ENCODE results near the gene LCN6.
"Not testable (repeated sequence)": the region's sequence is repeated elsewhere in the genome, so short reads cannot be mapped to it uniquely, and the experiment has no call there.

Gene LCN6

DNA sequence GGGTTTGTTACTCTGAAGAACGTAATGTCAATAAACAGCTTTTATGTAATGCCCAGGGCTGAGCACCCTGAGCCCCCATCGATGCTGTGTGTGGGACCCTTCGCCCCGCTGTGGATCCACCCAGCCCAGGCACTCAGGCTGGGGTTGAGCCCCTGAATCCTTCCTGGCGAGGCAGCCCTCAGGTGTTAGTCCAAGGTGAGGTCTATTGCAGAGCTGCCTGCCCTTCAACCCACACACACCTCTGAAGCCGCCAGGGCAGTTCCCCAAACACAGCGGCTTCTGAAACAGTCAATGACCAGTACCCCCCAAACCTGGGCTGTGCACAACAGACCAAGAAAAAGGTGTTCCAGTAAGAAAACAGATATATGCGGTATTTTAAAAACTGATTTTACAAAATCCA, 24.3 kb downstream of the LCN6 start:
- no peak for DNase-seq (ENCODE audit: low spot score)

DNA sequence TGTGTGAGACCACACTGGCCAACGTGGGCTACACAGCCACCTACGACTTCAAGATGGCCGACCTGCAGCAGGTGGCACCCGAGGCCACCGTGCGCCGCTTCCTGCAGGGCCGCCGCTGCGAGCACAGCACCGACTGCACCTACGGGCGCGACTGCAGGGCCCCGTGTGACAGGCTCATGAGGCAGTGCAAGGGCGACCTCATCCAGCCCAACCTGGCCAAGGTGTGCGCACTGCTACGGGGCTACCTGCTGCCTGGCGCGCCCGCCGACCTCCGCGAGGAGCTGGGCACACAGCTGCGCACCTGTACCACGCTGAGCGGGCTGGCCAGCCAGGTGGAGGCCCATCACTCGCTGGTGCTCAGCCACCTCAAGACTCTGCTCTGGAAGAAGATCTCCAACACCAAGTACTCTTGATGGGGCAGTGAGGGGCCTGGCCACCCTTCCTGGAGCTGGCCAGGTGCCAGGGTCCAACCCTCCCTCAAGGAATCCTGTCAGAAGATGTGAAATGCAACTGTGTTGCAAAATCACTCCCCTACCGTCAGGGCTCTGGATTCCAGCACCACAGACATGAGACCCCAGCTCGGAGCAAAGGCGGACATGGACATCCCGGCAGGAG, 24.9 kb downstream of the LCN6 start:
- no peak for DNase-seq (ENCODE audit: low spot score)

DNA sequence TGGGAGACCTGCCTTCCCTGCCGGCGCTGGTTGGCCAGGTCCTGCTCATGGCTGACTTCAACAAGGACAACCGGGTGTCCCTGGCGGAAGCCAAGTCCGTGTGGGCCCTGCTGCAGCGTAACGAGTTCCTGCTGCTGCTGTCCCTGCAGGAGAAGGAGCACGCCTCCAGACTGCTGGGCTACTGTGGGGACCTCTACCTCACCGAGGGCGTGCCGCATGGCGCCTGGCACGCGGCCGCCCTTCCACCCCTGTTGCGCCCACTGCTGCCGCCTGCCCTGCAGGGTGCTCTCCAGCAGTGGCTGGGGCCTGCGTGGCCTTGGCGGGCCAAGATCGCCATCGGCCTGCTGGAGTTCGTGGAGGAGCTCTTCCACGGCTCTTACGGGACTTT, 25.4 kb downstream of the LCN6 start:
- DNase-seq (ENCODE audit: low spot score), result no peak

DNA sequence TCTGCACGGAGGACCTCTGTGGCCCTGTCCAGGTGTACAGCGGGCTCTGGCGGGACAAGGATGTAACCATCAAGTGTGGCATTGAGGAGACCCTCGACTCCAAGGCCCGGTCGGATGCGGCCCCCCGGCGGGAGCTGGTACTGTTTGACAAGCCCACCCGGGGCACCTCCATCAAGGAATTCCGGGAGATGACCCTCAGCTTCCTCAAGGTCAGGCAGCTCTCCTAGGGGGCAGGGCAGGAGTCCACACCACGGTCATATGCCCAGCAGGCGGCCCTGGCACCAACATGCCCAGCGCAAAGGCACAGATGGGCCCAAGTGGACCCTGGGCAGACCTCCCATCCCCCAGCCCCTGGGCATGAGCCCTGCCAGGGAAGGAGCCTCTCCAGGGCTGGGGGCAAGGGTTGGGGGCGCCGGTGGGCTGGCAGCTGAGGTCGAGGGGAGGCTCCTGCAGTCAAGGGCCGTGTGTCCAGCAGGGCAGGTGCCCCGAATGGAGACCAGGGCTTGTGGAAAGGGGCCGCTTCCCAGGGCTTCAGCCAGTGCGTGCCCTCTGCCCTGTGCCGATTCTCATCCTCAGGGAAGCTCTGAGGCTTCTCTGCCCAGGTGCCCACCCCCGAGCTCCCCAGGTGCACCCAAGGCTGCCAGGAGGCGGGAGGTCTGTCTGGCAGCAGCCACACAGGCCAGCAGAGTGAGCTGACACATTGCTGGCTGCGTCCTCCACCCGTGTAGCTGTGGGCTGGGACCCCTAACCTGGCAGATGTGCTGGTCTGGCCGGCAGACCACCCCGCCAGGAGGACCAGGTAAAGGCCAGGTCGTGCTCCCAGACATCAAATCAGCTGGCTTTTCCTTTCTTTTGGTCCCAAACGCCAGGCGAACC, 26.0 kb downstream of the LCN6 start:
- DNase-seq (ENCODE audit: low spot score), result no peak

DNA sequence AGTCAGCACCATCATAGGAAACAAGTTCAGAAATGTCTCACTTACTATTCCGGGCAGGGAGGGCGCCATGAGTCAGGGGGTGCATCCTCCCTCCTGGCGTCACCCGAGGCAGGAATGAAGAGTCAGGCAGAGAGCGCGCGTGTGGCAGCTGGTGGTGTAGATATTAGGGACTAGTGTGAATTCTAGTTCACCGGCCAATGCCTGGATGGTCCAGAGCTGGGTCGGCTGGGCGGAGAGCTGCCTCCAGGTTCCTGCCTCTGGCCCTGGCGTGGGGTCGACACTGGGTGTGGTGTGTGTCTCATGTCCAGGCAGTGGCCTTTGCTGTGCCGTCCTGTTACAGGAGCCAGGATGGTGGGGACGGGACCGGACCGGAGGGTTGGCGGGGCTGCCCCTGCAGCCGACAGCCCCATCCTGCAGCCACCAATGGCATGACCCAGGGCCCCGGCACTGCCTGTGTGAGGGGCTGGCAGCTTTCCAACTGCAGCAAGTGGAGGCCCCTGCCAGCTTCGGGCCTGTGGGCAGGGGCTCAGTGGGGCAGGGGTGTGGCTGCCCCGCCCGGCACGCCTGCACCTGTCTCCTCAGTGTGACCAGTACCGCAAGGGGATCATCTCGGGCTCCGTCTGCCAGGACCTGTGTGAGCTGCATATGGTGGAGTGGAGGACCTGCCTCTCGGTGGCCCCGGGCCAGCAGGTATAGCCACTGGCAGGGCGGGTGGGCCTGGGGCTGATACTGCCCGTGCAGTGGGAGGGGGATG, 26.8 kb downstream of the LCN6 start:
- peak; percentile 66 for DNase-seq (ENCODE audit: low spot score)

DNA sequence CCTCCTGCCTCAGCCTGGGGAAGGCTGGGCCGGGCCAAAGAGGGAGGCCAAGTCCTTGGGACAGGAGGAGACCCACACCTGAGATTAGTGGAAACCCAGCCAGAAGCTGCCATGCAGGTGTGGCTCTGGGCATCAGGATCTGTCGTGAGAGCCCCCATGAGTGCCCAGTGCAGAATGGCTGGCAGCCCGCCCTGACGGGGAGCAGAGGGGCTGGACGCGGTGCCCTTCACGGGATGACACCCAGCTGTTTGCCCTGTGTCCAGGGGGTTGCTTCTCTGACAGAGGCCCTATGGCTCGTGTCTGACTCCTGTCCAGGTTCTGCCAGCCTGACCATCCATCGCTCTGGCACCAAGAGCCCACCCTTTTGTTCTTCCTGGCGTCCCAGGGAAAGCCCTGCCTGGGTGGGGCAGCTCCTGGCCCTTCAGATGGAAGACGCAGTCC, 27.4 kb downstream of the LCN6 start:
- DNase-seq (ENCODE audit: low spot score), result no peak

DNA sequence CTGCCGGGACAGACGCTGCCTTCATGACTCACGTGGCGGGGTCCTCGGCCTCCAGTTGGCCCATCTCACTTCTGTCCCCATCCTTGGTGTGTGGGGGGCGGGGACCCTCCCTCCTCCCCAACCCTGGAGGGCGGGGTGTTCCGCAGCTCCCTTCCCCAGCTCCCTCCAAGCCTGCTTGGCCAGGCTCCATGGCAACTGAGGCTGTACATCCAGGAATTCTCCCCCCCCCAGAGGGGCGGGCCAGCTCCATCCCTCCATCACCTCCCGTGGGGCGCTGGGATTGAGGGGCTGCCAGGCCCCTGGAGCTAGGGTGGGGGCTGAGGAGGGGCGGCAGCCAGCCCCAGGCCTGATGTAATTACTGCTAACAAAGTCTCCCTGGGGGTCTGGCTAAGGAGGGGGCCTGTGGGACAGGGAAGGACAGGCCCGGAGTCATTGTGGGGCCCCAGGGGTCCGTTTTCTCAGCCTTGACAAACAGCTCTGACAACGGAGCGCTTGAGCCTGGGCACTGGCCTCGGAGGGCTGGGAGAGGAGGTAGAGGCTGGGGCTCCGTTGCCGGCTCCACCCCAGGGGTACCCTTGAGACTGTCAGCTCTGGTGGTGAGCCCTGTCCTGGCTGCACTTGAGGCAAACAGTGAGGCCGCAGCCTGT, 28.0 kb downstream of the LCN6 start:
- peak; percentile 64 for DNase-seq (ENCODE audit: low spot score)

DNA sequence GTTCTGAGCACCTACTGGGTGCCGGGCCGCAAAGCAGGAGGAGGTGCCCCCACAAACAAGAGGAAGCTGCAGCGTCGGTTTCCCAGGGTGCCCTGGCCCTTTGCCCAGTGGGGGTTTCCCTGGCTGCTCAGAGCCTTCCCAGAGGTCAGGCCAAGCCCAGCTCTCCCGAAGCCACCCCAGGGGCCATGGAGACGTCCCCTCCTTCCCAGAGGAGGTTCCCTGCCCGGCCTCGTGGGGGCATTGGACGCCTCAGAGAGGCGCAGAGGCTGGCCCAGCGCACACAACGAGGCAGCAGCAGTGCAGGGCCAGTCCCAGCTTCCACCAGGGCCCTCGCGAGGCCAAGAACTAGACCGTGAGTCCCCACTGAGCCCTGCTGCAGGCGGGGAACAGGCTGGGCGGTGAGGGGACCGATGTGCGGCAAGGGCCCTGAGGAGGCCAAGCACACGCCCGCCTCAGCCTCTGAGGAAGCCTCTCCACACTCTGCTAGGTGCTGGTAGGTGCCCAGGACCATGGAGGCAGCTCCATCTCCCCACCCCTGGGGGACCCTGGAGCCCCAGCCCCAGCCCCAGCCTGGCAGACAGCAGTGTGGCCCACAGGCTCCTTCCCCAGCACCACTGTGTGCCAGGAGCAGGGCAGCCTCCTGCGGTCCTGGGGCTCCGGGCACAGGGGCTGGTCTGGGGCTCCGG, 29.0 kb downstream of the LCN6 start:
- no peak for DNase-seq (ENCODE audit: low spot score)

DNA sequence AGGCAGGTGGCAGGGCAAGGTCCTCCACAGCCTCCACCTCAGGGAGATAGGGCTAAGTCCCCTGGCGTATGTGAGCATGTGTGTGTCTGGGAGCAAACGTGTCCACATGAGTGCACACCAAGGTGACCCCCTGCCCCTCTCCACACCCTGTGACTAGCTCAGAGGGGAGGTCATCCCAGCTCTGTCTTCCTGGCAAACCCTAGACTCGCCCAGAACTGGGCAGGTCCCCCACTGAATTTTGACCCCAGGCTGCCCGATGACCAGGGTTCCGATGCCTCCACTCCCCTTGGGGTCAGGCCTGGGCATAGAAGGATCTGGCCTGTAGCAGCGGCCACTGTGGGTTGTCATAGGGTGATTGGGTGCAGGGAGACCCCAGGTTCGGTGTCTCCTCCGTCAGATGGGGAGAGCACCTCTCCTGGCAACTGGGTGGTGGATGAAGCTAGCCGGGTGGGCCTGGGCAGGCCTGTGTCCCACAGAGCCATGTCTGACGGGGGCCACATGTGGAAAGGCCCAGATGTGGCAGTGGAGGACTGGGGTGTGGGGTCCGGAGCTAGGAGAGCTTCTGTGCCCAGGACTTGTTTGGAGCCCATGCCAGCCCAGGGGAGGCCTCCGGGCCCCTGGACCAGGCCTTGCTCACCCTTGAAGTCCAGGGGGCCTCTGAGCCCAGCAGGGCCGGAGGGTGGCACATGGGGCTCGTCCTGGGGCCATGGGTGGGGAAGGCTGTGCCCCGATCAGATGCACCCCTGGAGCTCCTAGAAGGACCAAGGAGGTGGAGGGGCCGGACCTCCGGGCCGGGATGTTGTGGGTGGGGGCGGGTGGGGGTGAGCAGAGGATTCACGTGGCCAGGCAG, 29.8 kb downstream of the LCN6 start:
- no peak for DNase-seq (ENCODE audit: low spot score)

DNA sequence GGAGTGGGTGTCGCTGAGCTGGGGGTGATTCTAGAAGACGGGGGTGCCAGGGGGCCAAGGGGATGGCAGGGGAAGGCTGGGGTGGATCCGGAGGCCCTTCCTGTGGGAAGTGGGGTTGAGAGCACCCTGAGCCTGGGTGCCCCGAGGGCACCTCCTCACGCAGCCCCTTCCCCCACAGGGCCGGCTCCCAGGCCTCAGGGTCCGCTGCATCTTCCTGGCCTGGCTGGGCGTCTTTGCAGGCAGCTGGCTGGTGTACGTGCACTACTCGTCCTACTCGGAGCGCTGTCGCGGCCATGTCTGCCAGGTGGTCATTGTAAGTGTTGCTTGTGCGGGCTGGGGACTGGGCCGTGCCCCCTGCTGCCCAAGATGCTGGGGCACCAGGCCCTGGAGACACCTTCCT, 30.9 kb downstream of the LCN6 start:
- DNase-seq (ENCODE audit: low spot score), result no peak

DNA sequence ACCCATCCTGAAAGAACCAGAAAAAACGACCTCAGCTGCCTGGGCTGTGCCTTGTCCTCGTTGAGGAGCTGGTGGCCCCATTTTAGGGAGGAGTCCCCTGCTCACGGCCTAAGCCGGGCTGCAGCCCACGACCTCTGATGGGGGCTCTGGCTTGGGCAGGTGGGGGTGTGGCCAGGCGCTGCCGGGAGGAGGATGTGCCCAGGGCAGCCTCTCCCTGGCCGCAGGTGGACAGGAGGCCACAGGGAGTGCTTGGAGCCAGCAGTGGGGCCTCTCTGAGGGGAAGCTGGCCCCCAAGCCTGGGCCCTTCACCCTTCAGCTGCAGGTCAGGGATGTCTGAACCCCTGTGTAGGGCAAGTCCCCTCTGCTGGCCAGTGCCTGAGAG, 33.4 kb downstream of the LCN6 start:
- DNase-seq (ENCODE audit: low spot score), result no peak

DNA sequence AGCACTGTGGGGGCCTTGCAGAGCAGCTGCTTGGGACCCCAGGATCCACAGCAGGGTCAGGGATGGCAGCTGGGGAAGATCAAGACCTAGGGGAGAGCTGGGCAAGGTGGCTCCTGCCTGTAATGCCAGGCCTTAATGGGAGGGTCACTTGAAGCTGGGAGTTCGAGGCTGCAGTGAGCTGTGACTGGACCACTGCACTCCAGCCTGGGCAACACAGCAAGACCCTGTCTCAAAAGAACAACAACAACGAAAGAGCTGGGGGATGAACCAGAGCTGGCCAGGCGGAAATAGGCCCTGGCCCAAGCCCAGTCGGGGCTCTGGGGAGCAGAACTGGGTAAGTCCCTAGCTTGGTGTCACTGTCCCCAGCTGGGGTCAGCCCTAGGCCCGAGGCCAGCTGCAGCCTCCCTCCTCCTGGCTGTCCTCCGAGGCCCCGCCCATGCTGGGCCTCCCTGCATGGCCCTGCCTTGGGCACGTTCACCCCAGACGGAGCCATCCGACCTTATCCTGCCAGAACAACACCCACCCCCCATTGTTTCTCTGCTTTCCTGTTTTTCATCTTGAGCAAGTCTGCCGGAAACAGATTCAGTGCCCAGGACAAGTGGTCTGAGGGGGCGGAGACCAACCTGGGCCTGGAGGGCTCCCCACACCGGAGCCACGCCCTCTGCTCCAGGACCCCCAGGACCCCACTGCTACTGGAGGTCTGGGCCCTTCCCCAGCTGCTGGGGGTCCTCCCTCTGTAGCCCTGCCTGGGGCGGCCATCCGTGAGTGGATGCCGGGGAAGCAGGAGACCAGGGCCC, 34.0 kb downstream of the LCN6 start:
- DNase-seq (ENCODE audit: low spot score), result no peak

DNA sequence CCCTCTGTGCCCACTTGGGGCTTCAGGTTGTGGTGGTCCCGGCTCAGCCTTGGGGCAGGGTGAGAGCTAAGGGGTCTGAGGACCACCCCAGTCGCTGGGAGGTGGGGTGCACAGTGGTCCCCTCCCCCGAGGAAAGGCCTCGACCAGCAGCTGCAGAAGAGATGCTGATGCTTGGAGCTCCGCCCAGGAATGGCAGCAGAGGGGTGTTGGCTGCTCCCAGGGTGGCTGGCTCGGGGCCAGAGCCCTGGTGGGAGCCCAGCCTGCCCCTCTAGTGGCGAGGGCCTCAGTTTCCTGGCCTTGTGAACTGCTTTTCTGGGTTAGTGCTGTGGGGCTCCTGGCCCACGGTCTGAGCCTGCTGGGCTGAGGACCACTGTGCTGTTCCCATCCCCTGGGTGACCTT, 34.8 kb downstream of the LCN6 start:
- peak; percentile 63 for DNase-seq (ENCODE audit: low spot score)

DNA sequence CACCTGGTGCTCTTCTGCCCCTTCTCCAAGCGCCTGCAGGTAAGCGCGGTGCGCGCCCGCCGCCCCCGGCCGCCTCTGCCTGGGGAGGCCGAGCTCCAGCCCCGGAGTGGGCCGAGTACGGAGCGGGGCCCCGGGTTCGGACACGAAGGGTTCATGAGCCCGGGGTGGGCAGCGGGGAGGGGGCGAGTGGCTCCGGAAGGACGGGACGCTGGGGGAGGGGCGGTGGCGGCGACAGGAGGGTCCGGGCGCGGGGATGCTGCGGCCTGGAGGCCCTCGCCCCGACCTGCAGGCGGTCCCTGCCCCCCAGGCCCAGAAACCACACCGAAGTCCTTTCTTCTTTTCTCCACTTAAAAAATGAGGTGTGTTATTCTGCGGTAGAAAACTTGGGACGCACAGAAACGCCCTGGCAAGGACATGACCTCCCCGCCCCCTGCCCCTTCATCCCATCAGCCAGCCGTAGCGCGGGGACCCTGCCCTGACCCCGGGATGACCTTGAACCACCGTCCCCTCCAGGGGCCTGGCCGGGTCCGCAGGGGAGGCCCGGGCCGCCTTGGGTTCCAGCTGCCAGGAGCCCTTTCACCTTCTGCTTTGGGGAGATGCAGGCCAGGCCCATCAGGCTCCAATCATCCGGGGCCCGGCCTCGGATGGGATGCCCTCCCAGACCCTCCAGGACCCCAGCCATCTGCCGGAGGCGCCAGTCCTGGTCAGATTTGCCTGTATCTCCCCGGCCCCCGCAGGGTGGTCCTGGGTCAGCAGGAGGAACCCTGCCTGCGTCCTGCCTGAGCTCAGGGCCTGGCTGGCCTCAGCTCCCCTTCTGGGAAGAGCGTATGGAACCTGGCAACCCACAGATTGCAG, 35.4 kb downstream of the LCN6 start:
- no peak for DNase-seq (ENCODE audit: low spot score)

DNA sequence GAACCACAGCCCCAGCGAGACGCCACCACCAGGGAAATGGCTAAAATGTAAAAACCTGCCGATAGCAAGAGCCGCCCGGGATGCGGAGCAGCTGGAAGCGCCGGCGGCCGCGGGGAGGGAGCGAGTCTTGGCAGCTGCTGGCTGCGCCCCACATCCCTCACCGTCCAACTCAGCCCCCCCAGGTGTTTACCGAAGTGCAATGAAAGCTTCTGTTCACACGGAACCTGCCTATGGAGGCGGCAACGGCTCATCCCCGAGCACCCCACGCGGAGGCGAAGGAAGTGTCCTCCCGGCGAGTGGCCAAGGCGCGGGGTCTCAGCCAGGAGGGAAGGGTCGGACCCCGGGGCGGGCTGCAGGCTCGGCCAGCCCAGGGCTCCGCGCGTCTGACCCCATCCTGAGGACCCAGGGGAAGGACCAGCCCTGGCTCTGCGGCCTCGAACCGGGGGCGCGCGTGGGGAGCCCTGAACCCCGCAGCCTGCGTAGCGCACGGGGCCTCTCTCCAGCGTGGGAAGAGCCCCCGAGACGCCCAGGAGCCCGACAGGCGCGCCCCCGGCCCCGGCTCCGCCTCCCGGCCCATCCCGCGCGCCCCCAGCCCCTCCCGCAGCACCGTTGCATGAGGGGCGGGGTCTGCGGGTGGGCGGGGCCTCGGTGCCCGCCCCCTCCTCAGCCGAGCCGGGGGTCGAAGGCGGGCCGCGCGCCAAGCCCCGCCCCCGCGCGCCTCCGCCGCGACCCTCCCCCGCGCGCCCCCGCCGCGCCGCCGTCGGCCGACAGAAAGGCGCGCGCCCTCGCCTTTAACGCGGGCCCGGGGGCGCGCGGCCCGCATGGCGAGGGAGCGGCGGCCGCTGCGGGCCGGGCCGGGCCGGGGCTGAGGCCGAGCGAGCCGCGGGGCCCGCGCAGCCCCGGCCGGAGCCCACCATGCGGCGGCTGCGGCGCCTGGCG, 36.3 kb downstream of the LCN6 start, which contains the start of gene DIPK1B:
DIPK1B (plus strand) TSS at position 822 of the 939 bp plus-strand sequence; CDS start at position 916, 94 bp downstream.
- DNase-seq (ENCODE audit: low spot score), result peak; percentile 95

DNA sequence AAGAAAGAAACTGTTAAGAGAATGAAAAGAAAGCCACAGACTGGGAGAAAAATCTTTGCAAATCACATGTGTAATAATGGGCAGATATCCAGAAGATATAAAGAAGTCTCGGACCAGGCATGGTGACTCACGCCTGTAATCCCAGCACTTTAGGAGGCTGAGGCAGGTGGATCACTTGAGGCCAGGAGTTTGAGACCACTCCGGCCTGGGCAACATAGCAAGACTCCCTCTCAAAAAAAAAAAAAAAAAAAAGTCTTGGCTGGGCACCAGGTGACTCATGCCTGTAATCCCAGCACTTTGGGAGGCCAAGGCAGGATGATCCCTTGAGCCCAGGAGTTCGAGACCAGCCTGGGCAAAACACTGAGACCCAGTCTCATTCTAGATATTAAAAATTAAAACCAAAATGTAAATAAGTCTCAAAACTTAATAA, 37.1 kb downstream of the LCN6 start:
- DNase-seq (ENCODE audit: low spot score), result not testable (repeated sequence)

DNA sequence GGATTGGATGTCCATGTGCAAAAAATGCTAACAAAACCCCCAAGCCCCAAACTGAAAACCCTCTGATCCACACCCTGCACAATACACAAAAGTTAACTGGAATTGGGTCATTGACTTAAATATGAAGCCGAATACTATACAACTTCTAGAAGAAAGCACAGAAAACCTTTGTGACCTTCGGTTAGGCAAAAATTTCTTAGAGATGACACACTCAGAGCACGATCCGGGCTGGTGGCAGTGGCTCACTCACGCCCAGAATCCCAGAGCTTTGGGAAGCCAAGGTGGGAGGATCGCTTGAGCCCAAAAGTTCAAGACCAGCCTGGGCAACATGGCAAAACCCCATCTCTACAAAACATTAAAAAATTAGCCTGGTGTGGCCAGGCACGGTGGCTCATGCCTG, 37.8 kb downstream of the LCN6 start:
- DNase-seq (ENCODE audit: low spot score), result no peak
